Putamen (tissue), 1 donor: ENCODE data around the gene RANBP3.
"Not testable (repeated sequence)": the region's sequence is repeated elsewhere in the genome, so short reads cannot be mapped to it uniquely, and the experiment has no call there.

Source experiments
- DNase-seq: peaks from one replicate; pipeline ENCODE4 v3.0.0-alpha.2; 2016; ENCODE audit warnings: low spot score

RANBP3 gene, protein sequence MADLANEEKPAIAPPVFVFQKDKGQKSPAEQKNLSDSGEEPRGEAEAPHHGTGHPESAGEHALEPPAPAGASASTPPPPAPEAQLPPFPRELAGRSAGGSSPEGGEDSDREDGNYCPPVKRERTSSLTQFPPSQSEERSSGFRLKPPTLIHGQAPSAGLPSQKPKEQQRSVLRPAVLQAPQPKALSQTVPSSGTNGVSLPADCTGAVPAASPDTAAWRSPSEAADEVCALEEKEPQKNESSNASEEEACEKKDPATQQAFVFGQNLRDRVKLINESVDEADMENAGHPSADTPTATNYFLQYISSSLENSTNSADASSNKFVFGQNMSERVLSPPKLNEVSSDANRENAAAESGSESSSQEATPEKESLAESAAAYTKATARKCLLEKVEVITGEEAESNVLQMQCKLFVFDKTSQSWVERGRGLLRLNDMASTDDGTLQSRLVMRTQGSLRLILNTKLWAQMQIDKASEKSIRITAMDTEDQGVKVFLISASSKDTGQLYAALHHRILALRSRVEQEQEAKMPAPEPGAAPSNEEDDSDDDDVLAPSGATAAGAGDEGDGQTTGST

DNA sequence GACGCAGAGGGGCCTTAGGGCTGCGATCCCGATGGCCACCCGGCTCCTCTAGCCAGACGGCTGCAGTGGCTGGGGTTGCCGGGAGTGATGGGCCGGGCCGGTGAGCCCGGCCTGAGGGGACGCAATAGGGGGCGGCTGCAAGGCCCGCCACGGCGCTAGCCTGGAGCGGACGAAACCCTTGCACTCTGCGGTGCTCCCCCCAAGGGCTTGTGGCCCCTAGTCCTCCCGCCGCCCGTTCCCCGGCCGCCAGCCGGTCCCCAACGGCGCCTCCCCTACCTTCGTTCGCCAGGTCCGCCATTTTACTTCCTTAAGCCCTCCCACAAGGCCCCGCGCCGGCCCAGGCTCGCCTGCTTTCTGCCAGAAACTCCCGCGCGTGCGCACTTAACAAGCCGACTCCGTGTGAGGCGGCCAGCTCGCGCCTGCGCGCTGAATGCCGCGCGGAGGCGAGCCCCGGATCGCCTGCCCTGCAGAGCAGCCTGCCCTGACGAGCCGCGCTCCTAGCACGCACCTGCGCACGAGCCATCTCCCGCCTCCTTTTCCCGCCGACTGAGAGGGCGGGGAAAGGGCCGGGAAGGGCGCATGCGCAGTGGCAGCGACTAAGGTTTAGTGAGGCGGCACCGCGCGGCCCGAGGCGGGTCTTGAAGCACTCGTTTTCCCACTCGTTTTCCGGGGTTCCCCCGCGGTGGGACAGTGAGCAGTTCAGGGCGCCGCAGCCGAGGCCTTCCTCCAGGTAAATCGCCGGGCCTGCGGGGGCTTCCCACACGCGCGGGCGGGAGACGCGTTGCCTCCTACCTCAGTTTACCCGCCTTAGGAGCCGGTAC is at the start of gene RANBP3:
Gene RANBP3 (minus strand): TSS at position 356 of the 821 bp plus-strand sequence. CDS start 58 bp downstream, at position 298.
- peak; percentile 99 for DNase-seq

DNA sequence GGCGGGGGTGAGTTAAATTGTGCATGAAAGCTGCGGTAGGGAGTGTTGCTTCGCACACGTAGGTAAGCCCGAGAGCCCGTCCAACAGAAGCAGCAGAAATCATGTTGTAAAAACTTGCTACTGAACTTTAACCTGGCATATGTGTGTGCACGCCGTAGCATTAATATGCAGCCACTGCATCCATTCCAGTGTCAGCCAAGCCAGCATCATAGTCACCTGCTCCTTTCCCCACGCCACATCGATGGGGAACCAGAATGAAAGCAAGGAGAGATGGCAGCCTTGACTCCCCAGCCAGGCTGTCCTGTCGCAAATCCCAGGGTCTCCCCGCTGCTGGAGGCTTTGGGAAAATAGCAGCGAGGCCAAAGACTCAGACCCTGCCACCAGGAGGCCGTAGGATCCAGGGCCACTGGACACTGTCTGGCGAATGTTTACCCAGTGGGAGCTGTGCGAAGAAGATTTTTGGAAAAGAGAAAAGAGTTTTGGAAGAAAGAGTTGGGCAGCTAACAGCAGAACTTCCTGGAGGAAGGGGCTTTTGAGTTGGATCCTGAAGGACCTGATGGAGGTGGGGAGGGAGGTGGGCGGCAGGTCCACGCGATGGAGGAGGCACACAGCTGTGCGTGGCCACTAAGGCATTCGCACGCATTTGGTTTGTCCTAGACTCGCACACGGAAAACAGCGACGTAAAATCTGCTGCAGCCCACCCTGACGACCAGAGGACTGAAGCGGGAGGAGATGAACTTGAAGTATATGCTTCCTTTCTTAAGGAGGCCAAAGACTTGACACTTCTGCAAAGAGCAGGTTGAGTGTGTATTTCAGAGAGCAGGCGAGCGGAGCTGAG is 48.7 kb upstream of the RANBP3 start:
- DNase-seq = no peak

DNA sequence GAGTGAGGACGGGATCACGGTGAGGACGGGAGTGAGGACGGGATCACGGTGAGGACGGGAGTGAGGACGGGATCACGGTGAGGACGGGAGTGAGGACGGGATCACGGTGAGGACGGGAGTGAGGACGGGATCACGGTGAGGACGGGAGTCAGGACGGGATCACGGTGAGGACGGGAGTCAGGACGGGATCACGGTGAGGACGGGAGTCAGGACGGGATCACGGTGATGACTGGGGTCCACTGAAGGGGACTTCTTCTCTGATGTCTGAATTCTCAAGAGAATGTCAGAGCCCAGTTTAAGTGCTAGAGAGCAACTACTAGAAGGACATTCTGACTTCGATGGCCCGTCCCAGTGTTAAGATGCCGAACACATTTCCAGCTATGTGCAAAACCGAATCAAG is 46.8 kb upstream of the RANBP3 start:
- DNase-seq = not testable (repeated sequence)

DNA sequence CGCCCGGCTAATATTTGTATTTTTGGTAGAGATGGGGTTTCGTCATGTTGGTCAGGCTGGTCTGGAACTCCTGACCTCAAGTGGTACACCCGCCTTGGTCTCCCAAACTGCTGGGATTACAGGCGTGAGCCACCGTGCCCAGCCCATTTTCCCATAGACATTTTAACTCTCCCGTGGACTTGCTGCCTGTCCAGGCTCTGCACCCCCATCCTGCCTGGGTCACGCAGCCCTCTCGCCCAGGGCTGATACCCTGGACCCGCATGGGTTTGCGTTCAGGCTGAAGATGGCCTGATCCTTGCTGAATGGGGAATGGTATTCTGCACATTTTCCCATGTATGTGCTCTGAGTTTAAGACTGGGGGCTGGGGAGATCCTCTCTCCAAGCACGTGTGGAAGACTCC is 46.0 kb upstream of the RANBP3 start:
- no peak for DNase-seq

DNA sequence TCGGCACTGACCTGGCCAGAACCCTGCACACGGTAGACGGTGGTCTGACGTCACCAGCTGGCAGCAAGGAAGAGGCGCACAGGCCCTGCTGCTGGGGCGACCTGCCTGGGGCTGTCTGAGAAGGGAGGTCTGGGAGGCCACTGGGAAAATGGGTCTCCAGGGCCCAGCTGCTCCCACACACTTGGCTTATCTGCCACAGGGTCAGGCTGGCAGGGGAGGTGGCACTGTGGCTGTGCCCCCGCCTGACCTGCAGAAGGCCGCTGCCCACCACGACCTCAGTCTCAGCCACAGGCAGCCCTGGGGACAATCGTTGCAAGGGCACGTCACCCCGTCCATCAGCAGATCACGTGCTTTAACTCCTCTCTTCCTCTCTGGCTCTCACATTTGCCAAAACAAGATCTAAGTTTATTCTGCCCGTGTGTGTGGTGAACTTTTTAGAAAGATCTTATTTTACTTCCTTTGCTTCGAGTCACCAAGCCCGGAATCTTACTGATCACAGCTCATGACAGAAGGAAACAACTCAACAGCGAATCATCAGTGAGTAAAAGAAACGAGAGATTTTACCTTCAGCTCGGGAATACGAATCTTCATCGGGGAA is 45.2 kb upstream of the RANBP3 start:
- DNase-seq = no peak

DNA sequence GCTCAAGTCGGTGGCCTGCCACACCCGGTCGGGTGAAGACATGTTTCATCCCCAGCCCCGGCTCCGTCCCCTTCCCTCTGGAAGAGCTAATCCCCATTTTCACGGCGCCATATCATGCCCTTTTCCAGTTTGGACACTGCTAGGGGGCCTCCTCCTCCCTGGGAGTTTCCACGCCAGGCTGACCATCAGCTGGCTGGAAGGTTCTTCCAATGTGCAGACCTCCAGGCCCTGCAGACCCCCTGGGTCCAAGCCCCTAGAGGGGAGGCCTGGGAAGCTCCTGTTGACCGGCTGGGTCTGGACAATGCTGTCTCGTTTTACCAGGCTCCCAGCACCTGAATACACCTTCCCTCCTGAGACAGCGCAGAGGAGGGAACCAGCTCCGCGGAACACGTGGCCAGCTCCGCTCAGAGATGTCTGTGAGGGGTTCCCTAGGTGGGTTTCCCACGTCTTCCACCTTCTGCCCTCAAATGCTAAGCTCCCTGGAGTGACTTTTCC is 44.7 kb upstream of the RANBP3 start:
- DNase-seq = no peak

DNA sequence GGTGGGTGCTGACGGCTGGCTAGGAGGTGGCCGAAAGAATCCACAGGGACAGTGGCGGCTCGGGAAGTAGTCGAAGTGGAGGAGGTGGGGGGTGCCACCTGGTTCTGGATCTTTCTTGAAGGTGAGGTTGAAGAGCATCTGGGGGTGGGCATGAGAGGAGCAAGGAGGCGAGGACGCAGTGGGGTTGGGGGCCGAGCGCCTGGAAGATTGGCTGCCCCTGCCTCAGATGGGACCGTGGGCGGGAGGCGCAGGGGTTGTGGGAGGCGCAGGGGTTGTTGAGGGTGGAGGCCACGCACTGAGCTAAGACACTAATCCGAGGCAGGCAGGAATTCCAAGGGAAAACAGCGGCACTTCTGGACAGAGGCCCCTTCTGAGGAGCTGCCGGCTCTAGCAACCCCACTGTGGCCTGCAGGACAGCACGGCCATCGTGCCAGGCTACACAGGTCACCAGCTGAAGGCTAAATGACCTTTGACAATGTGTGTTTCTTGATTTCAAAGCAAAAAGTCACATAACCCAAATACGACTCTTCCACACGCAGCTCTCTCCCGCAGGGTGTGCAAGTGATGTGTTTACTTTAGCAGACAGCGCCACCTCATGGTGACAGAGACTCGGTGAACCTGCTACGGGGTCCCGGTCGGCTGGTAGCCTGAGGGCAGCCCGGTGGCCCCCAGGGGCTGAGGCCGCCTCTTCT is 44.1 kb upstream of the RANBP3 start:
- peak; percentile 57 for DNase-seq

DNA sequence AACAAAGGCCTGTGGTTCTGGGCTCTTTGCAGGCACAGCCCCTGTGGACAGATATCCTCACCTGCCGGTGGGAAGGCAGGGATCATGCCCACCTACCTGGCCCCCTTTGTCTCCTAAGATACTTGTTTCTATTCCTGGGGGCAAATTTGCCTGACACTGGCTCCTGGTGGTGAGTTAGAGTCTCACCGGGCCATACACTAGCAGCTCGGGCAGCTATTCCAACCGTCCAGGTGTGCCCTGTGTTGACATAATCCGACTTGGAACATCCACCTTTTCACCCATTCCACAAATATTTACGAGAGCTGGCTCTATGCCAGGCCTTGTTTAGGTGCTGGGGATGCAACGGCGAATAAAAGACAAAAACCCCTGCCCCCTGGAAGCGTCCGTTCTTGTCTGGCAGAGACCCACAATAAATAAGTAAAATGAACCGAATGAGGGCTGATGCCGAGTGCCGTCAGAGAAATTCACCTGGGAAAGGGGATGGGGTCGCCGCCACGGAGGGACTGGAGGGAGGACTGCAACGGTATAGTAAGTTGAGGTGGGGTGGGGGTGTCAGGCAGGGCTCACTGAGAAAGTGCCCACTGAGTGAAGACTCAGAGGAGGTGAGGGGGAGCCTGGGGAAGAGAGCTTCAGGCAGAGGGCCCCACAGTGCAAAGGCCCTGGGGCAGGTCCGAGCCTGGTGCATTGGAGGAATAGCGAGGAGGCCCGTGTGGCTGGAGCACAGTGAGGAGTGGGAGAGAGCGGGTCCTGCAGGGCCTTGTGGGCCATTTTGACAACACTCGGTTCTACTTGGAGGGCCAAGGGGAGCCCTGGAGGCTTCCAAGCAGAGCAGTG is 43.2 kb upstream of the RANBP3 start:
- no peak for DNase-seq

DNA sequence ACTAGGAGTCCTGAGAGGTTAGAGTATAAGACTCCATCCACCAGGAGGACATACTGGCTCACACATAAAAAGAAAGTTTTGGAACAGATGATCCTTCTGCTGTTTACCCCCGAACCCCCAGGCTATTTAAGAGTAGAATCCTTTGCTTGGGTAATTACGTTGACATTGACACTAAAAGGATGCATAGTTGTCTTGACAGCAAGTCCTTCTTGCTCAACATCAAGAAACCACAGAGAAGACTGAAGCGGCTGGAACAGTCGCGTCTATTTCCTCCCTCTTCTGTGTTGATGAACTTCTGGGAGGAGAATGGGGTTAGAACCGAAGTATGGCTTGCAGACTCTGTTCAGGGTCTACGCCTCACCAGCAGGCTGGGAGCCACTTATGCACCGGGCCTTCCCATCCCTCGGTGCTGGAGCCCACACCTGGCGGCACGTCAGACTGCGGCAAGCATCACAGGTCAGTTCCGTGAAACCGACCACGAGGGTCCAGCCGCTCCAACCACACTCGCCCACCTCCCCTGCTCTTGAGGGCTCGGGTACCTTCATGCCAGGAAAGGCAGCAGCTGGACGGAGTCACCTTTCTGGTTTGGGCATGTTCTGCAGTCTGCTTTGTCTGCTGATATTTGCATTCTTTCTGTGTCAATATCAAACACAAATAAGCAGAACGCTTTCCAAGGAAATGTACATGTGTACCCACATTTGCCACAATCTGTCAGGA is 42.4 kb upstream of the RANBP3 start:
- no peak for DNase-seq

DNA sequence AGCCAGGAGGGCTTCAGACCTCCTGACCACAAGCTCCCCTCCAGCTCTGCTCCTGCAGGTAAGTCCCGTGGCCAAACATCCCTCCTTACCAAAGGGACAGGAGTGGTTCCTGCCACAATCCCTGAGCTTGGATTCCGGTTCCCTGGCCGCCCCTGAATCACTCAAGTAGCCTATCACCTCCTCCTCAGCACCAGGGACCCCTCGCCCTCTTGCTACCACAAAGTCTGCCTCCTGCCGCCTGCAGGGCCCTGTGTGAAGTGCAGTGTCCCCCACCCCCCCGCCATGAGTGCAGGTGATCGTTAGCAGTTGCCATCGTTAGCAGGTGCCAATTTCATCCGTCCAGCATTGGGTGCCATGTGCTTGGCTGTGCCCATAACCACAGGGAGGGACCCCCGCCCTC is 40.8 kb upstream of the RANBP3 start:
- DNase-seq = no peak

DNA sequence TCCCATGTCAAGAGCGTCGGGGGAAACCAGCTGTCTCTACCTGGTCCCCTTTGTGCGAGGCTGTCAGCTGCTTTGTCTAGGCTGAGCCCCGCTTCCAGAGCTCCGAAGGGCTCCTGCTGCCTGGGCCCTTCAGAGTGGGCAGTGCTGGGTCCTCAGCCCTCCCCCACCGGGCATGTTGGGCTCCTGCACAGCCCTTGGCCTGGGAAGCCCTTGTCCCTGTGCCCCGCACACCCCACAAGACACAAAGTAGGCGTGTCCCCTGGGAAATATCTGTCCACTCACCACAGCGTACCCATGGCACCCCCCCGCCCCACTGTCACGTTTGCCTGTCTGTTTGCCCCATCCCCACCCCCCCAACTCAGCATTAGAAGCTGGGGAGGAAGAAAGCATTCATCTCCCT is 39.6 kb upstream of the RANBP3 start:
- DNase-seq = no peak

DNA sequence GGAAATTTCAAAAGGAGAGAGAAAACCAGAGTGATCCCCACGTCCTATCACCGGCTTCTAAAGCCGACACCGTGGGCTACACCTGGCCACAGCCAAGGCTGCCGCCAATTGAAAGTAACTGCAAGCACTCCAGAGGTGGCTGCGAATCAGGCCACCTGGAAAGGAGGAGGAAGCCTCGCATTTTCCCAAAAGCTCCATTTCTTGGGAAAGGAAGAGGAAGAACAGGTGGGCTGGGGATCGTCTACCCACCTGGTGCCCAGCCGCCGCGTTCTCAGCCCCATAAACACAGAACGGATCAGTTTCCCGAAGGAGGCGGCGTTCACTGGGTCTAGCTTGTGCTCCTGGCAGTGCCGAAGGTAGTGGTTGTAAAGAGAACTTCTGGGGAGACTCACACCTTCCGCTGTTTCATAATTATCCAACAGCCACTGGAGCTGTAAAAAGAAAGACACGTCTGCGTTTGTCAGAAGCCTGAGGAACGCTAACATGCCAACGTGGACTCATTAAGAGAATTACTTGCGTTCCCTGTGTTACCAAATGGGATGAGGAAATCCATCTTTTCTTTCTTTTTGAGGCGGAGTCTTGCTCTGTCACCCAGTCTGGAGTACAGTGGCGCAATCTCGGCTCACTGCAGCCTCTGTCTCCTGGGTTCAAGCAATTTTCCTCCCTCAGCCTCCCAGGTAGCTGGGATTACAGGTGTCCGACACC is 38.1 kb upstream of the RANBP3 start:
- no peak for DNase-seq

DNA sequence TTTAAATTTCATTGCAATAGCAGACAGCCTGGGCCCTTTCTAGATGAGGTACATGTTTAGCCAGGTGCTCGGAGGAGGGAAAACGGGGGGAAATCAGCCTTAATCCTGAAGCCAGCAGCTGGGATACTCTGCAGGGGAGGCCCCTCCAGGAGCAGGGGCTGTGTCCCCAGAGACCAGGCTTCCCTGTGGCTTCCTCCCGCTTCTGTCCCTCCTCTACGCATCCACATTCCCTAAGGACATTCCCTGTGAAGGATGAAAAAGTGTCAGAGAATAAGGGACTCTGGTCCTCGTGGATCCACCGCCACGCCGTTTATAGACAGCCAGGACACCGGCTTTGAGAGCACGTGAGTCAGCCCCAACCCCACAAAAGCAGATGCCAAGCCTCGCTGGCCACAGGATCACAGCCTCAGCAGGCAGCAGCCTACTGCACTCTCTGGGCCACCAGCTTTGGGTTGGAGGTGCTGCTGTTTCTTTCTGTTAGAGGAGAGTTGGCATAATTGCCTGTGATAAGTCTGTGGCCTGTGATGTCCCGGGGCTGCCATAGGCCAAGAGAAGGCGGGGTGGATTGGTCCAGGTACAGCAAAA is 36.7 kb upstream of the RANBP3 start:
- no peak for DNase-seq

DNA sequence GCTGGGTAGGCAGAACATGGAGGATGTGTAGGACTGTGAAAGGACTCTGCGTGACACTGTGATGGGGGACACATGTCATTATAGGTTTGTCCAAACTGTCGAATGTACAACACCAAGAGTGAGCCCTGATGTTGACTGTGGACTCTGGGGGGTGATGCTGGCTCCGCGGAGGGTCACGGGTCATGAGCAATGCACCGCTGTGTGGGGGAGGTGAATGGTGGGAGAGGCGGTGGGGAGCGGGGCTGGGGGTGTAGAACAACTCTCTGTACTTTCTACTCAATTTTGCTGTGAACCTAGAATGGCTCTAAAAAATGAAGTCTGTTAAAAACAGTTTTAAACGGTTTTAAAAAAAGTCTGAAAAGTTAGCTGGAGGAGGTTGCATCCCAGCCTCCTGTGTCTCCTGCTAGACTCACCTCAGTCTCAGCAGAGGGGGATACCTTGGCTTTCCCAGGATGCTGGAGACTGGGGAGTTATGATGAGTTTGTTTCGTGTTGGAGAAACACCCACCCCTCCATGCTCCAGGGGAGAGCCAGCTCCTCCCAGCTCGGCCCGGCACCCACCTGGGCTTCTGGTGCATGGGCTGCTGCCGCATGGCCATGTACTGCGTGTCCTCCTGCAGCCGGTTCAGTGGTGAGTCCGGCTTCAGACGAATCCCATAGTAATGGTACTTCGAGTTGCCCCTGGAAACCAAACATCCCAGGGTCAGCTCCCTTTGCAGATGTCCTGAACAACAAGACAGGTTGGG is 34.7 kb upstream of the RANBP3 start:
- DNase-seq = no peak

DNA sequence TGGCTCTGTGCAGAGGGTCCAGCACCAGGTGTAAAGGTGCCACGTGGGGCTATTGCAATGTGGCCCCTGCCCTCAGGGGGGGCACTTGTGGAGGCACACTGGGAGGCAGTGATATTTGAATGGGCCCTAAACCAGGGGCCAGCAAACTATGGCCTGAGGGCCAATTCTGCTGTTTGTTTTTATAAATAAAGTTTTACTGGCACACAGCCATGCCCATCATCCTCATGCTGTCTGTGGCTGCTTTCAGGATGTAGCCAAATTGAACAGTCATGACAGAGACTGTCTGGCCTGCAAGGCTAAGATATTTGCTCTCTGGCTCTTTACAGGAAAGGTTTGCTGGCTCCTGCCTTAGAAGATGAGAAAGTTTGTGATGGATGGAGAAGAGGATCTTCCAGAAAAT is 33.9 kb upstream of the RANBP3 start:
- no peak for DNase-seq

DNA sequence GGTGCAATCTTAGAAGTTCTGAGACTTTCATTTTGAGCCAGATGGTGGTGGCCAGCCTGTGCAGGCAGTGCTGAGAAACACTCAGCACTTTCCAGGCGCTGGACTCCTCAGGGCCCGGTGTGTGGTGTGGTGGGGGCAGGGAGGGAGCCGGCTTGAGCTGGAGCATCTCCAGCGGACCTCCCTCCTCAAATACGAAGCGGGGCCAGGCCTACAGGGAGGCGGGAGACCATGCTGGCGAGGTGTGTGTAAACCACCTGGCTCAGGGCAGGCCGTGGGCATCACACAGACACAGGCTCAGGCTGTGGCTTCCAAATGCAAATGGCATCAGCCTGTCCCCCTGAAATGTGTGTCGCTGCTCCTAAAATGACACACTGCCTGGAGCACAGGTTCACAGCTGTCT is 33.3 kb upstream of the RANBP3 start:
- DNase-seq = no peak

DNA sequence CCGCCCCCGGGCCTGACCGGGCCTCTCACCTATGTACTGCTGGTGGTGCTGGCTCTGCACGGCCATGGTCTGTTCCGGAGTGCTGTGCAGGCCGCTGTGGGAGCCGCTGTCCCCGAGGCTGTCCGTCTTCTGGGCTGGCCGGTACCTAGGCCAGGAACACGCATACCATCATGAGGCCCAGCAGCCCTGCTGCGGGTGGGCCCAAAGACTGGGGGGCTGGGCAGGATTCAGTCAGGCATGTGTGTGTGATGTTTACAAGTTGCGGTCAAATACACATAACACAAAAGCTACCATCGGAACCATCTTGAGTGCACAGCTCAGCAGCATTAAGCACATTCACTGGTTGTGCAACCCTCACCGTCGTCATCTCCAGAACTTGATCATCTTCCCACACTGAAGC is 32.2 kb upstream of the RANBP3 start:
- DNase-seq = no peak

DNA sequence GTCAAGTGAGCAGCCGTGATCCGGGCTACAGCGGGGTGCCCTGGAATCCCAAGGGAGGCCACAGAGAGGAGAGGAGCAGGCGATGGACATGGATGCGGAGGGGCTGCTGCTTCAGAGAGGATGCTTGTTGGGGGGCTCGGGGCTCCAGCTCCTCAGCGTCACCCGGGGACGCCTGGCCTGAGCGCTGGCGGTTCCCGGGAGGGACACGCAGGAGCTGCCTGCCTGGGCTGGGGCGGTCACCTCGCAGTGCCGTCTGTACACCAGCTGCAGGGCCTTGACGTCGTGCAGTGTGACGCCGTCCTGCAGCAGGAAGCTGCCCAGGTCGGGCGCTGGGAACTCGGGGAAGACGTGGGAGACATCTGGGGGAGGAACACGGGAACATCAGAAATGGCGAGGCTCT is 29.9 kb upstream of the RANBP3 start:
- no peak for DNase-seq
